Melanocyte of skin (primary cell): ENCODE data around the gene AIMP2. TPM values are rescaled to one million over a fixed set of nuclear protein-coding genes. Genes with fewer than 3 reads are reported as not detected.

Experiments
- small RNA-seq, 2 donors: library from RNA; depleted of rRNA; stranded (forward); fragments of <200 nt; gene quantifications; one replicate each; pipeline ENCODE3, GENCODE V24; 2012
- total RNA-seq, 2 donors: library from RNA; depleted of rRNA; stranded (reverse); fragments of >200 nt; gene quantifications; 2 replicates each; pipeline ENCODE4 v1.2.3, GENCODE V29; 2012

AIMP2 gene
- 10 to 100 TPM; 66.4 to 85.6 TPM for total RNA-seq

GRCh38 chr7:6008668-6009611, at the start of gene AIMP2, which contains the start of gene PMS2:
TSS of gene AIMP2 (plus strand) at chr7:6009272. CDS start at chr7:6009364, 92 bp downstream.
TSS of gene PMS2 (minus strand) at chr7:6009049. CDS start at chr7:6009019, 30 bp downstream.

DNA sequence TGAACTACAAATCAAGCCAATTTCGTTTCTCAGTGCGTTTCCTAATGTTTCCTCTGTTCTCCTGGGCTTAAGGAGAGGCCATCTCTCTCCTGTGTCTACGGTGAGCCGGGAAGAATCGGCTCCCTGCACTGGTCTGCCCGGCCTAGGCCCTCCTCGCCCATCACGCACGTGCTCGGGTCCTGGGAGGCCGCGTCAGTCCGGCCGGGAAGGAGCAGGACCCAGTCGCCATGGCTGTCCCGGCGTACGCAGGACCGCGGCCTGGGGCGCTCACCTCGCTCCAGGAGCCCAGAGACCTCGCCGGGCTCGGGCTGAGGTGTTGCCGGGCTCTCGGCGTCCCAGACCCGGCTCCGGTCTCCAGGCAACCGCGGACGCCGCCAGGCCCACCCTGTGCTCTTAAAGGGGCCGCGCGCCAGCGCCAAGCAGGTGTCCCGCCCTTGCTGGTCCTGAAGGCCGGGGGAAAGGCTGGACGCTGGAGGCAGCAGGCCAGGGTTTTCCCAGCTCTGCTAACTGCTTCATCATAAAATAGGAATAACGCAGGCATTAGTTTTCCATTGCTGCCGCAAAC, 38.6 kb upstream of the AIMP2 start, which contains the start of gene RSPH10B:
Gene RSPH10B (minus strand): TSS at position 343 of the 565 bp plus-strand sequence. CDS start 3,573 bp downstream, outside the sequence.

DNA sequence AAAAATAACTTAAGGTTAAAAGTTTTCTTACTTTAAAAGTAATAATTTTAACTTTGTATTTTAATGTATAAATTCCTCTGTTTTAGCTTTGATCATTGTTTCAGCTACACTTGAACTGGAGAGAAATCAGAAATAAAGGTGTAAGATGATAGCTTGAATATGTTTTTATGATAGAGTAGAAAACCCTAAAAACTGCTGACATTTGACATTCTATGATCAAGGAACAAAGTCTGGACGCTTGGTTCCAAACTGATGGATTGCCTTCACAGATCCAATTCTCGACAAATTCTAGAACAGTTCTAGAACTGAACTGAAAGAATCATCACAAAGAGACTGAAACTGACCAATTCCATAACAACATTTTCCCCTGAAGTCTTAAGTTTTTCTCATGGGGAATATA, 21.9 kb downstream of the AIMP2 start, which contains the start of gene ANKRD61:
Gene ANKRD61 (plus strand): TSS at position 389 of the 400 bp plus-strand sequence. CDS start 0 bp downstream, at position 389.

Small RNA genes within 50 kb of the gene (small RNA-seq; reads per million reads assigned to genes)
- 0 reads per million in 2 donors for gene RF00019
- gene RNU6-218P = 0 reads per million in 2 donors
- gene SNORA80D = 14.8 to 42.8 reads per million in 2 donors

Other genes starting within 250 kb of the AIMP2 start
- 10 to 100 TPM; 24.6 to 32.7 TPM for gene RNF216, start 227.6 kb upstream of the AIMP2 start, total RNA-seq
- gene OCM, start 128.5 kb upstream of the AIMP2 start, total RNA-seq = not detected
- 10 to 100 TPM; 55.7 to 61.9 TPM for gene CCZ1, start 110.5 kb upstream of the AIMP2 start, total RNA-seq
- under 1 TPM in 1 of 2 donors, not detected in 1; 0.34 TPM for gene RSPH10B, start 38.6 kb upstream of the AIMP2 start, total RNA-seq
- gene PMS2, start 223 bp upstream of the AIMP2 start, total RNA-seq = 10 to 100 TPM; 27.2 to 30.0 TPM
- not detected for gene ANKRD61, start 22.1 kb downstream of the AIMP2 start, total RNA-seq
- gene EIF2AK1, start 49.9 kb downstream of the AIMP2 start, total RNA-seq = 100 to 1,000 TPM in 1 of 2 donors, 10 to 100 TPM in 1; 52.0 to 136 TPM
- 1 to 10 TPM; 6.7 to 6.9 TPM for gene USP42, start 95.7 kb downstream of the AIMP2 start, total RNA-seq